Right ventricle myocardium inferior (tissue), 1 donor: ENCODE results near the gene CD3G. TPM values are rescaled to one million over a fixed set of nuclear protein-coding genes. Genes with fewer than 3 reads are reported as not detected.

ENCODE experiments used
- total RNA-seq: library from RNA; stranded (reverse); fragmentation: NEBNext Ultra II Directional; extraction: Animal tissue kit (Norgen Biotek cat#: 25700); gene quantifications from one replicate; pipeline ENCODE4 v1.2.1, GENCODE V29; 2021
- donor health status: DM: no; HTN: yes; CAD: no; lungs with severe emphysema.

Gene CD3G
- total RNA-seq, 1 donor from 2014 or later, result 0.78 TPM

Other genes starting within 250 kb of the CD3G start
- 12.6 TPM for gene SCN4B, start 191.5 kb upstream of the CD3G start, total RNA-seq
- gene SCN2B, start 167.7 kb upstream of the CD3G start, total RNA-seq, result 18.3 TPM
- 3.3 TPM for gene JAML, start 119.3 kb upstream of the CD3G start, total RNA-seq
- 2.2 TPM for gene MPZL3, start 92.0 kb upstream of the CD3G start, total RNA-seq
- gene MPZL2, start 80.0 kb upstream of the CD3G start, total RNA-seq, result 11.4 TPM
- 0.70 TPM for gene CD3E, start 39.6 kb upstream of the CD3G start, total RNA-seq
- gene CD3D, start 1.6 kb upstream of the CD3G start, total RNA-seq, result not detected
- gene UBE4A, start 15.3 kb downstream of the CD3G start, total RNA-seq, result 32.0 TPM
- gene ATP5MG, start 57.3 kb downstream of the CD3G start, total RNA-seq, result 762 TPM
- gene KMT2A, start 92.1 kb downstream of the CD3G start, total RNA-seq, result 24.3 TPM
- gene TTC36, start 183.1 kb downstream of the CD3G start, total RNA-seq, result 0.92 TPM
- gene TMEM25, start 186.8 kb downstream of the CD3G start, total RNA-seq, result 10.8 TPM
- gene IFT46, start 221.6 kb downstream of the CD3G start, total RNA-seq, result 24.9 TPM
- 93.4 TPM for gene ARCN1, start 228.1 kb downstream of the CD3G start, total RNA-seq